Pulmonary artery endothelial cell (primary cell): Measurements from ENCODE around the gene CDKN1A. TPM values are rescaled to one million over a fixed set of nuclear protein-coding genes. Genes with fewer than 3 reads are reported as not detected.
"Not testable (repeated sequence)": the region's sequence is repeated elsewhere in the genome, so short reads cannot be mapped to it uniquely, and the experiment has no call there.

Experiments used
- DNase-seq: peaks from one replicate; pipeline ENCODE4 v3.0.0-alpha.2; 2011; ENCODE audit warnings: low read depth, low spot score
- total RNA-seq: library from RNA; depleted of rRNA; stranded (reverse); fragments of >200 nt; gene quantifications from 2 replicates; pipeline ENCODE4 v1.2.3, GENCODE V29; 2014

CDKN1A gene
- total RNA-seq, 1 donor from 2014 or later: 135 TPM

DNA sequence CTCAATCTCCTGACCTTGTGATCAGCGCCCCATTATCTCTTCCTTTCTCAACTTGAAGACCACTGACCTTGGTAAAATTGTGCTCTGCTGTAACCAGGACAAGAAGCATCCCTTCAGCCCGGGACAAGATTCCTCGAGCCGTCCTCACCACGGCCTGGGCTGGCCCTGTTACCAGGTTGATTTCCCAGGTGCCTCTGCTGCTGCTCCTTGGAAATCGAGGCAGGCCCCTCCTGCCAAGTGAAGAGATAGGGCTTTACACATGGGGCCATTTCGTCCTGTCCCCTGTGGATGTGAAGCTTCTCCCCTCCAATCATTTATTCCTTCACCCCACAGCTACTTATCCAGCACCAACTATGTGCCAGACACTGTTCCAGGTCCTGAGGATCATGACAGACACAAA is 40.6 kb downstream of the CDKN1A start:
- no peak for DNase-seq

DNA sequence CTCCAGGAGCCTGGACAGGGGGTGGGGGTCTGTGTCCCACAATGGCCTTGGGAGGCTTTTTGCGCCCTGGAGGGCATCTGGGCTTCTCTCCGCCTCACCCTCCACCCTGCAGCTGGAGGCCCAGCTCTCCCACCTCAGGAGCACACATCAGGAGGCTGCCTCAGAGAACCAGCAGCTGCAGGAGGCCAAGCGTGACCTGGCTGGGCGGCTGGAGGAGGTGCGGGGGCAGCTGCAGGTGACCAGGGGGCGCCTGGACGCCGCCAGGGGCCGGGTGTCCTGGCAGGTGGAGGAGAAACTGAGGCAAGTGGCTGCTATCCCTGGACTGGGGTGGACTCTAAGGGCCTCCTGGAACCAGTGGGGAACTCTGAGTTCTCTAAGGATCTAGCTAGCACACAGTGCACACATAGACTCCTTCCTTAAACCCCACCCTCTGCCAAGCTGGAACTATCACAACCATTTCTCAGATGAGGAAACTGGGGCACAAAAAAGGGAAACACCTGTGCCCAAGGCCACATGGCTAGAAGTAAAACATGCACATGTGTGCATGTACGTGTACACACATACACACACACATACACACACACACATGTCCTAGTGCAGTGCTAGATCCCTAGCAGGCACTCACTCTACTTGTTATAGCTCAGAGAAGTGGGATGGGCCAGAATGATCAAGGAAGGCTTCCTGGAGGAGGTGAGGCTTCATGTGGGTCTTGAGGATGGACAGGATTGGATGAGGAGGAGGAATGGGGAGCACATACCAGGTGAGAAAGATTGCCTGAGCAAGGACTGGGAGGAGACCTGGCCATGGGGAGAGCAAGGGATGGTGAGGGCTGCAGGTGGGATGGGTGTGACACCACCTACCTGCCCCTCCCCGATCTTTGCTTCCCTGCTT is 42.0 kb downstream of the CDKN1A start:
- DNase-seq: no peak

DNA sequence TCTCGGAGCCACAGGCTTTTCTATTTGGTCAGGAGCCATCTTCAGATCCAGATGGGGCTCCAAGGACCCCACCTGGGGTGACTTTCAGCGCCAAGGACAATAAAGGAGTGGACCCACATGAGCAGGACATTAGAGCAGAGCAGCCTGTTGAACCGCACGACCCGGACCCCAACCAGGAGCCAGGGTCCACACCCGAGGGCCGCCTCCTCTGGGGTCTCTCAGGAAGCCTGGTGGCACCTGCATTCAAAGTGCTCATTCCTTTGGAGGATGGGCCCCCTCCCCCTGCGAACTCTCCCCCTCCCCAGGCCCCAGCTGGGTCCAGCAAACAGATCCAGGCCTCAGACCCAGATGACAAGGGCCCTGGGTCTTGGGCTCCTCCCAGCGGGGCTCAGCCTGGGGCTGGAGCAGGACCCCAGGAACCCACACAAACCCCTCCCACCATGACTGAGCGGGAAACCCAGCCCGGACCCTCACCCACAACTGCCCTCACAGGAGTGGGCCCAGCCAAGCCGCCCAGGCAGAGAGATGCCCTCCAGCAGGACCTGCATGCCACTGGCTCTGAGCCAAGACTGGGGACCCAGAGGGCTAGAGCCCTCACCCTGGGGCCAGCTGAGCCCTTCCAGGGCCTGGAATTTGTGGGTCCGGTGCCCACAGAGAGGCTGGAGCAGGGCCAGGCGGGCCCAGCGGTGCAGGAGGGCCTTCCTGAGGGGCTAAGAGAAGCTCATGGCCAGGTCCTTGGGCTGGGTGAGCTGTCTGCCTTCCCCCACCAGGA is 43.0 kb downstream of the CDKN1A start:
- DNase-seq: no peak

DNA sequence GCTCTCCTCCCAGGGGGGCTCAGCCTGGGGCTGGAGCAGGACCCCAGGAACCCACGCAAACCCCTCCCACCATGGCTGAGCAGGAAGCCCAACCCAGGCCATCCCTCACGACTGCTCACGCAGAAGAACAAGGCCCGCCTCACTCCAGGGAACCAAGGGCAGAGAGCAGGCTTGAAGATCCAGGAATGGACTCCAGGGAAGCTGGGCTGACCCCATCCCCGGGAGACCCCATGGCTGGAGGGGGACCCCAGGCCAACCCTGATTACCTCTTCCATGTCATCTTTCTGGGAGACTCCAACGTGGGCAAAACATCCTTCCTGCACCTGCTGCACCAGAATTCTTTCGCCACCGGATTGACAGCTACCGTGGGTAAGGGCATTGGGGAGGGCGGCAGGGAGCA is 43.9 kb downstream of the CDKN1A start:
- no peak for DNase-seq

- DNase-seq: no peak
Observed at GRCh38 chr6:36722879-36723278, 44.4 kb downstream of the CDKN1A start.

GRCh38 chr6:36723992-36724391 is 45.5 kb downstream of the CDKN1A start:
- not testable (repeated sequence) for DNase-seq

DNA sequence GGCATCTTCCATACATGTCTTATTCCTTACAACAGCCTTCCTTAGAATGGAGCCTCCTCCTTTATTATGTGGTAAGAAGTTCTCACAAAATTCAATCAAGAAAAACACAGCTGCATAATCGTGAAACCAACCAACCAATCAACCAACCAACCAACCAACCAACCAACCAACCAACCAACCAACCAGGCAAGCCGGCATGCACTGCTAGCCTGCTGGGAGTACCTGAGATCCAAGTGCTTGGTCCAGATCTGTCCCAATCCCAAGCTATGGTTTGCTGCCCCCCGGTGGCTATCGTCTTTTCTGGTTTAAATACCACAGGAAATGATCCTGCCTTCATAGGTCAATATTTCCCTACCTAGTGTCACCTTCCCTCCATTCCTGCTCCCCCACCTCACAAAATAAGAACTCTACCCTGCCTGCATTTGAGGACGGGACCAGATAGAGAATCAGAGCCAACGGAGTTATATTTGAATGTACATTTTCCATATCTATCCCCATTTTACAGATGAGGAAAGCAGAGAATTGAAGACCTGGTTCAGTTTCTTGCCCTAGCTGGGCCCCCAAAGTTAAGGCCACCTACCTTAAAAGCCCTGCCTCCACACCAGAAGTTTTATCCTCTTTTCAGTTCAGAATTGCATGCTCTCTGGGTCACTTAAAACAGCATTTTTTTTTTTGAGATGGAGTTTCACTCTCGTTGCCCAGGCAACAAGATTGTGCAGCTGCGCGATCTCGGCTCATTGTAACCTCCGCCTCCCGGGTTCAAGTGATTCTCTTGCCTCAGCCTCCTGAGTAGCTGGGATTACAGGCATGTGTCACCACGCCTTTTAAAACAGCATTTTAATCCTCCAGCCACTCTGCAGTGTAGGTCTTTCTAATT is 46.2 kb downstream of the CDKN1A start:
- no peak for DNase-seq

GRCh38 chr6:36725581-36725980 is 47.1 kb downstream of the CDKN1A start:
- no peak for DNase-seq

- DNase-seq: no peak
Observed at GRCh38 chr6:36727505-36728021, 49.0 kb downstream of the CDKN1A start.

GRCh38 chr6:36728289-36729160 is 50.0 kb downstream of the CDKN1A start:
- DNase-seq: no peak

- DNase-seq: no peak
Observed at GRCh38 chr6:36729161-36729524, 50.6 kb downstream of the CDKN1A start.

DNA sequence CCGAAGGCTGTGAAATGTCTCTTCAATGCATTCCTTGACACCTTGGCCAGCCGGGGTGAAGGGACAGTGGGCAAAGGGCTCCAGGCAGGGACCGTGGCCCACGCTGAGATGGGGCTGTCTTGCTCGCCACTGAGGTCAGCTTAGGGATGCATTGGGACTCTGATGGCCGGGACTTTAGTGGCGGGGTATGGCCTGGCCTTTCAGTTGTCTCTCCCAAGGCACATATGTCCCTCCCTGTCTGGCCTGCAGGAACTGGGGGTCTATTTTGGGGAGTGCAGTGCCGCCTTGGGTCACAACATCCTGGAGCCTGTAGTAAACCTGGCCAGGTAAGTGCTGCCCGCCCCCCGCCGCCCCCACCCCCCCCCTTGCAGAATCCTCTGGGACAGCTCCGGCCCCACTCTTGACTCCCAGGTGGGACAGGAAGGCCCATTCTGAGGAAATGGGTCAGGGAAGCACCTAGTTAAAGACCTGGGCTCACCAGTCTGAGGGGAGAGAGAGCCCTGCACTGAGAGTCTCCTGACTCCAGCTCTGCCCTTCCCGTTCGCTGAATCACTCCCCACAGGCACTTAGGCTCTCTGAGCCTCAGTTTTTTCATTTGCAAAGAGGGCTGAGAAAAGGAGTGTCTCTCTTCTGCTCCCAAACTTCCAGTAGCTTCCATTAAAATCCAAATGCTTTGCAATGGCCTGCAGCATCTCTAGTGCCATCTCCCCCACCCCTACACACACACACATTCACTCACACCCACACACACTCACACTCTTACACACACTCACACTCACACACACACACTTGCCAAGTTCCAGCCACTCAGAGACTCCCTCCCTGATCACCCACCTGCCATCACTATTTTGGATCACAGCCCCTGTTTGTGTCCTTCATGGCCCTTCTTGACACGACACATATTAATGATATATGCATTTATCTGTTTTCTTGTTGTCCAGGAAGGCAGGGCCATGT is 52.2 kb downstream of the CDKN1A start:
- DNase-seq: no peak

- DNase-seq: no peak
Observed at GRCh38 chr6:36731622-36732310, 53.3 kb downstream of the CDKN1A start.

DNA sequence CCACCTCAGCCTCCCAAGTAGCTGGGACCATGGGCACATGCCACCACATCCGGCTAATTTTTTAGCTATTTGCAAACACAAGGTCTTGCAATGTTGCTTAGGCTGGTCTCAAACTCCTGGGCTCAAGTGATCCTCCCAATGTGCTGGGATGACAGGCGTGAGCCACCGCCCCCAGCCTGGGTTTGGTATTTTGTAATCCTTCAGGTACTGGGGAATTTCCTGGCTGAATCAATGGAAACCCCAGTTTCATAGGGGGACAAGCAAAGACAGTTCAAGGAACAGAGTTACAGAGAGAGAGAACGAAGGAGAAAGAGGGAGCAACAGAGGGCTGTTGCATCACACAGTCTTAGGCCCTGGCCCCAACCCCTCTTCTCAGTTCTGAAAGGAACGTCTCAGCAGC is 54.8 kb downstream of the CDKN1A start:
- DNase-seq: no peak

DNA sequence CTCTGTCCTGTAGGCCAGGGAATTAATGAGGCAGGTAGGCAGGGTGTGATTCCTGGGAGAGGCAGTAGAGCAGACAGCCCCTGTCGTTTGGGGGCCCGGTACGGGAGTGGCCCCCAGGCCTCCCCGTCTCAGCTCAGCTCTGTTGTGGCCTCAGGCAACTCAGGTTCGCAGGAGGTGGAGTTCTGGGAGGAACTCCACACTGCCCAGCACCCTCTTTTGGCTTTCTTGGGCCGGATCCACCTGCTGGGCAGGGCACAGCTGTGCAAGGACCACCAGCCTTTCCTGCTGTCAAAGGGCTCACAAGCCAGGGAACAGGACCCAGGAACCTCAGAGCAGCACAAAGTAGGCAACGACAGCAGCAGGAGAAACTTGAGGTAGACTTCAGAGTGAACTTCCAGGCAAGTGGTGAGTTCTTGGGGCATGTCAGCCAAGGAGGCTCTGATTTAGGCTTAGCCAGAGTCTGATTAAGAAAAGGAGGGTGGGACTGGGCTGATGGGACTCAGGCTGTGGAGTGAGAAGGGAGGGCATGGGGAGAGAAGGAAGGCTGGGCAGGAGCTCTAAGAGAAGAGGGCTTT is 56.1 kb downstream of the CDKN1A start:
- DNase-seq: no peak

DNA sequence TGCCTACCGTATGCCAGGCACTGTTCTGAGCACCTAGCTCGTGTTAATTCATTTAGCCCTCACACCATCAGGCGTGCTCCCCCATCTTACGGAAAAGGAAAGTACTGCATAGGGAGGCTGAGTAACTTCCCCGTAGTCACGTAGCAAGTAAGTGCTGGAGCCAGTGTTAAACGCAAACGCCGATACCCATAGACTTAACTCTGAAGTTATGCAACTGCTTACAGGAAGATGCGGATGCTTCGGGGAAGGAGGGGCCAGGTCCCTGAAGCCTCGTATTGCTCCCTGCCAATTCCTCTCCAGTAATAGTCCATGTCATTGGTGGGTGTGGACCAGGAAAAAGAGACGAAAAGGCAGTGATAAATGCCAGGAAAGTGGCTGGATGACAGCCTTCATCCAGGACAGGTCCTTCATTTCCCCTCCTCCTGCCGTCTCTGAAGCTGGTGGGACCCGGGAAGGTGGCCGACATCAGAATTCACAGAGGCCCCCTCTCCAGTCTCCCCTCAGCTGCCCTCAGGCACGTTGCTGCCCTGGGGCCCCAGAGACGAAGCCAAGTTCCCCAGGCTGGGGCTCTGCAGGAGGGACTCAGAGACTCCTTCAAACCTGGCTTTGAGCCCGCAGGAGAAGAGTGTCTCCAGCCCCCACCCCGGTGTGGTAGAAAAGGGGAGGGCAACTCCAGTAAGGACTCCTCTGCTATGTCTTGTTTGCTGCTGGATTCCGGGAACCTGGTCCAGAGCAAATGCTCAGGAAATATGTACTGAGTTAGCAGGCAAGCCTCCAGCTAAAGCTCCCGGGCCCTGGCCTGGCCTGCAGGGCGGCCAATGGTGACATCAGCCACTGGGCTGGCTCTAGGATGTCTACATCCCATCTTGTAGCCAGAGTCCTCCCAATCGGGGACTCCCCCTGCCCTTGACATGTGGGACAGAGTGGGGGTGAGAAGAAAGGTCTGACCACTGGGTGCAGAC is 56.9 kb downstream of the CDKN1A start:
- peak; percentile 54 for DNase-seq
